Colonic mucosa (tissue), 4 donors: Measurements from ENCODE around the gene CNTNAP5. TPM values are rescaled to one million over a fixed set of nuclear protein-coding genes. Genes with fewer than 3 reads are reported as not detected.

Source experiments
- DNase-seq: peaks from one replicate; pipeline ENCODE4 v3.0.0-alpha.2; 2020
- H3K27ac ChIP-seq: fragments of 200-600 bp; one replicate; pipeline ENCODE4 v1.8.0; 2021
- H3K27me3 ChIP-seq: fragments of 200-600 bp; one replicate; pipeline ENCODE4 v1.8.0; 2021
- H3K36me3 ChIP-seq: fragments of 200-600 bp; one replicate; pipeline ENCODE4 v1.8.0; 2021
- H3K4me1 ChIP-seq: fragments of 200-600 bp; one replicate; pipeline ENCODE4 v1.8.0; 2021; ENCODE audit warnings: mild to moderate bottlenecking
- H3K4me3 ChIP-seq: fragments of 200-600 bp; one replicate; pipeline ENCODE4 v1.8.0; 2021
- H3K9ac ChIP-seq, 2 donors: one replicate each; pipeline ENCODE4 v1.7.0; 2013; ENCODE audit warnings: control low read depth in 2 of 2, low read depth in 2 of 2, low read length in 2 of 2
- H3K9me3 ChIP-seq: fragments of 200-600 bp; one replicate; pipeline ENCODE4 v1.8.0; 2021
- CTCF ChIP-seq: fragments of 200-600 bp; IDR thresholded peaks from one replicate; pipeline ENCODE4 v1.8.0; 2022; ENCODE audit warnings: antibody characterized with exemption, mild to moderate bottlenecking
- intact Hi-C: fragments of 100-400 bp; cut with DNase I; formaldehyde crosslinking; loops from one replicate; pipeline ENCODE4 v1.14.1; 2022
- total RNA-seq, 2 donors: library from RNA; stranded (reverse); fragmentation: NEBNext Ultra II Directional in 1 of 2; extraction: Animal tissue kit (Norgen Biotek cat#: 25700) in 1 of 2; gene quantifications; one replicate each; pipeline ENCODE4 v1.2.1, GENCODE V29; 2021
- donor health status: healthy.
- donor health status: DM: no; HTN: no; CAD: no.
- donor health status: DM: no; HTN: no; CAD: no.

The CNTNAP5 gene
- total RNA-seq, 2 donors from 2014 or later, result 0.35 TPM; not detected in 1

- Histone ChIP-seq H3K9ac (no peak overlapping the region), H3K4me1 (no peaks in the 10 kb centered on the region), H3K27me3 (no peaks in the 10 kb centered on the region), H3K4me3 (no peak overlapping the region), H3K9me3 (no peaks in the 10 kb centered on the region), H3K36me3 (no peaks in the 10 kb centered on the region), H3K27ac (no peak overlapping the region)
- DNase-seq, result no peak
- intact Hi-C loops, result no loop called here
- TF ChIP-seq CTCF, result no peak
These were observed 303.3 kb downstream of the CNTNAP5 start for GRCh38 chr2:124328397-124328796.

- no peaks in the 10 kb centered on the region for H3K4me1 ChIP-seq
- intact Hi-C loops, result no loop called here
- H3K9ac ChIP-seq, result no peak overlapping the region
- TF ChIP-seq CTCF, result no peak
- H3K36me3 ChIP-seq, result no peaks in the 10 kb centered on the region
- H3K27me3 ChIP-seq, result no peaks in the 10 kb centered on the region
- no peak overlapping the region for H3K4me3 ChIP-seq
- no peak overlapping the region for H3K27ac ChIP-seq
- no peaks in the 10 kb centered on the region for H3K9me3 ChIP-seq
- DNase-seq, result no peak
These were observed 308.7 kb downstream of the CNTNAP5 start for GRCh38 chr2:124333784-124334183.

GRCh38 chr2:124335058-124335457, 310.0 kb downstream of the CNTNAP5 start:
- TF ChIP-seq CTCF, result no peak
- intact Hi-C loops, result no loop called here
- Histone ChIP-seq H3K9ac (no peak overlapping the region), H3K36me3 (no peaks in the 10 kb centered on the region), H3K9me3 (no peaks in the 10 kb centered on the region), H3K27me3 (no peaks in the 10 kb centered on the region), H3K27ac (no peak overlapping the region), H3K4me1 (no peaks in the 10 kb centered on the region), H3K4me3 (no peak overlapping the region)
- DNase-seq, result no peak

DNA sequence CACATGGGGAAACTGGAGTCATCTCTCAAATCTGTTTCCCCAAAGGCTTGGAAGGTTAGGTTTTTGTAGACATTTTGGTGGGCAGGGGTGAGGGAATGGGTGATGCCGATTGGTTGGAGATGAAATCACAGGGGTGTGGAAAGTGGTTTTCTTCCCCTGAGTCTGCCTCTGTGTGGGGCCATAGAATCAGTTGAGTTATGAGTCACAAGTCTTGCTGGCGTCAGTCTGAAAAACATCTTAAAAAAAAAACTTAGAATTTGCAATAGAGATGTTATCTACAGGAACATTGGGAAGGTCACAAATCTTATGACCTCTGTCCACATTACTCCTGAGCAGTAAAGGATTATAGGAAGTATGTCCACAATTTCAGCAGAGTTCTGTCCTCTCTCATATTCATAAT, 314.6 kb downstream of the CNTNAP5 start:
- H3K4me1 ChIP-seq, result no peaks in the 10 kb centered on the region
- H3K27ac ChIP-seq, result no peak overlapping the region
- no peaks in the 10 kb centered on the region for H3K36me3 ChIP-seq
- H3K4me3 ChIP-seq, result no peak overlapping the region
- no peak overlapping the region for H3K9ac ChIP-seq
- DNase-seq, result no peak
- no peaks in the 10 kb centered on the region for H3K9me3 ChIP-seq
- intact Hi-C loops, result no loop called here
- H3K27me3 ChIP-seq, result no peaks in the 10 kb centered on the region
- TF ChIP-seq CTCF, result no peak

GRCh38 chr2:124343827-124344498, 318.9 kb downstream of the CNTNAP5 start:
- Histone ChIP-seq H3K27me3 (no peaks in the 10 kb centered on the region), H3K4me1 (no peaks in the 10 kb centered on the region), H3K4me3 (no peak overlapping the region), H3K27ac (no peak overlapping the region), H3K9me3 (no peaks in the 10 kb centered on the region), H3K36me3 (no peaks in the 10 kb centered on the region), H3K9ac (no peak overlapping the region)
- TF ChIP-seq CTCF, result no peak
- DNase-seq, result no peak
- intact Hi-C loops, result no loop called here
